ENCODE measurements around the gene FBN2. TPM values are rescaled to one million over a fixed set of nuclear protein-coding genes. Genes with fewer than 3 reads are reported as not detected.

Gene FBN2
- total RNA-seq, 6 experiments from 2014 or later = 0.06 to 0.98 (median 0.45) TPM

DNA sequence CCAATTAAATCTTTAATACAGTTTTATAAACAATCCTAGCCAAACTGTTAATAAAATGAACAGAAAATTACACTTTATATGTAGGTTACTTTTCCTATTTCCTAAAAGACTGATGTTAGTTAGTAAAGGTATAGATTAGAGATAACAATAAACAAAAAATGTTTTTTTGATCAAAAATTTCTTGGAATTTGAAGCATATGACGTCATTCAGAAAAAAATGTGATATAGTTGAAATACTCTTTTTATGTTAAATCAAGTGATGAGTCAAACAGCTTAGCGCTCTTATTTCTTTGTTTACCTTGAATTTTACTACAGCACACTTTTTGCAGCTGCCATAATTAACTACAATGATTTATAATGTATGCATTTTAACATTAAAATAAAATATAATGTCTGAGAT lies 258.7 kb downstream of the FBN2 start:
- no peak overlapping the region for H3K27ac ChIP-seq
- ATAC-seq = no peak
- H3K36me3 ChIP-seq = no peaks in the 10 kb centered on the region
- TF ChIP-seq, protein P1, sequence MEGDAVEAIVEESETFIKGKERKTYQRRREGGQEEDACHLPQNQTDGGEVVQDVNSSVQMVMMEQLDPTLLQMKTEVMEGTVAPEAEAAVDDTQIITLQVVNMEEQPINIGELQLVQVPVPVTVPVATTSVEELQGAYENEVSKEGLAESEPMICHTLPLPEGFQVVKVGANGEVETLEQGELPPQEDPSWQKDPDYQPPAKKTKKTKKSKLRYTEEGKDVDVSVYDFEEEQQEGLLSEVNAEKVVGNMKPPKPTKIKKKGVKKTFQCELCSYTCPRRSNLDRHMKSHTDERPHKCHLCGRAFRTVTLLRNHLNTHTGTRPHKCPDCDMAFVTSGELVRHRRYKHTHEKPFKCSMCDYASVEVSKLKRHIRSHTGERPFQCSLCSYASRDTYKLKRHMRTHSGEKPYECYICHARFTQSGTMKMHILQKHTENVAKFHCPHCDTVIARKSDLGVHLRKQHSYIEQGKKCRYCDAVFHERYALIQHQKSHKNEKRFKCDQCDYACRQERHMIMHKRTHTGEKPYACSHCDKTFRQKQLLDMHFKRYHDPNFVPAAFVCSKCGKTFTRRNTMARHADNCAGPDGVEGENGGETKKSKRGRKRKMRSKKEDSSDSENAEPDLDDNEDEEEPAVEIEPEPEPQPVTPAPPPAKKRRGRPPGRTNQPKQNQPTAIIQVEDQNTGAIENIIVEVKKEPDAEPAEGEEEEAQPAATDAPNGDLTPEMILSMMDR (IDR thresholded peaks at IDR 0.05) = no peak
- TF ChIP-seq POLR2A (IDR thresholded peaks at IDR 0.05) = no peak
- intact Hi-C loops (cut with DNase I) = no loop called here
- H3K4me3 ChIP-seq = no peak overlapping the region
- 17% methylated on average over 2 of the region's 2 CpGs for WGBS (ENCODE audit: insufficient coverage, low coverage, low lambda C conversion rate, missing lambda C conversion rate)
- no peaks in the 10 kb centered on the region for H3K27me3 ChIP-seq
- H3K9me3 ChIP-seq = no peaks in the 10 kb centered on the region
- H3K4me1 ChIP-seq = no peaks in the 10 kb centered on the region
- no peak for DNase-seq

DNA sequence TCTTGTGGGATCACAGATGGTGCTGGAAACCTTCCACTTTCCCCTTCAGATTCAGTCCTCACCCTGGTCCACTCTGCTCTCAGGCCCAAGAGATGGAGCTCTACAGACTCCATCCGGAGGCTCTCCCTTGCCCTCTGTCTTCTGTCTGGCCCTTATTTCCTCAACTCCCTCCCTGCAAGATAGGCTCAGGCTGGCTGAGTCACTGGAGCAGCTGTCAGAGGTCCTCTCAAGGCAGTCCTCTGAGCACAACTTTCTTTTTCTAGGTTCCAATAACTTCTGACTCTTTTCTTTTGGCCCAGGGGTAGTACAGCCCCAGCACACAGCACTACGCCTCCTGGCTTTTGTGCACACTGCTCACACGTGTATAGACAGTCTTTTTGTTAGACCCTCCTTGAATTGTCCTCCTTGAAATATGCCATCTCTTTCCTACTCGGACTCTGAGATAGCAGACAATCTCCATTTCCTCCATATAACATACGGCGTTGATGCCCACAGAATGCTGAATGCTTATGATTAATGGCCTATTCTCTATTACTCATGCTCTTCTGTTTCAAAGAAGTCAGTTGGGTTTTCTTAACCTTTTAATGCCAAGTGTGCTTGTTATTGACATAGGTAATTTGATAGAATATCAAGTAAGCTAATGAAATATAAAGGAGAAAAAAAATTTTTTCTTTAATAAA lies 261.4 kb downstream of the FBN2 start:
- no peak for ATAC-seq
- H3K36me3 ChIP-seq = no peaks in the 10 kb centered on the region
- intact Hi-C loops (cut with DNase I) = no loop called here
- no peak overlapping the region for H3K27ac ChIP-seq
- no peak overlapping the region for H3K4me3 ChIP-seq
- TF ChIP-seq, protein P1 (IDR thresholded peaks at IDR 0.05) = no peak
- no peak for TF ChIP-seq POLR2A (IDR thresholded peaks at IDR 0.05)
- H3K9me3 ChIP-seq = no peaks in the 10 kb centered on the region
- DNase-seq = no peak
- WGBS (ENCODE audit: insufficient coverage, low coverage, low lambda C conversion rate, missing lambda C conversion rate) = 44% methylated on average over 6 of the region's 6 CpGs
- no peaks in the 10 kb centered on the region for H3K27me3 ChIP-seq
- H3K4me1 ChIP-seq = no peaks in the 10 kb centered on the region

DNA sequence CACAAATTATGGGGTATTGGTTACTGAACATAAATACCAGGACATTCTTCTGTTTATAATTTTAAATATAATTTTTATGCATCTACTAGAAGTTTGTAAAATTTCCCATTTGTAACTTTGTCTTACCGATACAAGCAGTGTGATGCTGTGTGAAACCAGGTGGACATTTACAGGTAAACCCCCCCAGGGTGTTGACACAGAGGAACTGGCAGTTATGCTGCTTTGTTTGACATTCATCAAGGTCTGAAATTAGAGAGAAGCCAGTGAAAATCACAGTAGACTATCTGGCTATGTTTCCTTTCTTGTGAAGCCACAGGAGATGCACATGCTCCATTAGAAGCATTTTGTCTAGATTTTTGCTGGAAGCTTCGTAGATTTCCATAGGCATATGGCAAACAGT lies 263.6 kb downstream of the FBN2 start:
- Histone ChIP-seq H3K27ac (no peak overlapping the region), H3K9me3 (no peaks in the 10 kb centered on the region), H3K4me3 (no peak overlapping the region), H3K27me3 (no peaks in the 10 kb centered on the region), H3K4me1 (no peaks in the 10 kb centered on the region), H3K36me3 (no peaks in the 10 kb centered on the region)
- intact Hi-C loops (cut with DNase I) = no loop called here
- no peak for DNase-seq
- no peak for ATAC-seq
- 35% methylated on average over 2 of the region's 2 CpGs for WGBS (ENCODE audit: insufficient coverage, low coverage, low lambda C conversion rate, missing lambda C conversion rate)
- TF ChIP-seq, protein P1 (IDR thresholded peaks at IDR 0.05) = no peak
- no peak for TF ChIP-seq POLR2A (IDR thresholded peaks at IDR 0.05)

DNA sequence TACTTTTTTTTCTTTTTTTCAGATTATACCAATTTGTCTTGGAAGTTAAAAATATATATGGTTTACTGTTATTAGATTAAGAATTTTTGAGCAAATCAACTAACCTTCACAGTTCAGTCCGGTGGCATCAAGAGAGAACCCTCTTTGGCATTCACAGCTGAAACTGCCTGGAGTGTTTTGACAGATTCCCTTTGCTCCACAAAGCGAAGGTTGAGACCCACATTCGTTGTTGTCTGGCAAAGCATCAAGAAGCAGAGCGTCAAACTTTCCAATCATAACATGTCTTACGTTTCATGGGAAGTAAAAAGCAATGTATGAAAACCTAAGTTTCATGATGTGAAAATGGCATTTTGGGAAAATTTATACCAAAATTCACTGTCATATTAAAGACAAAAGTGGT lies 264.3 kb downstream of the FBN2 start:
- no peaks in the 10 kb centered on the region for H3K4me1 ChIP-seq
- 78% methylated on average over 4 of the region's 5 CpGs for WGBS (ENCODE audit: insufficient coverage, low coverage, low lambda C conversion rate, missing lambda C conversion rate)
- TF ChIP-seq, protein P1 (IDR thresholded peaks at IDR 0.05) = no peak
- no peak for TF ChIP-seq POLR2A (IDR thresholded peaks at IDR 0.05)
- intact Hi-C loops (cut with DNase I) = no loop called here
- H3K36me3 ChIP-seq = no peaks in the 10 kb centered on the region
- H3K4me3 ChIP-seq = no peak overlapping the region
- H3K27me3 ChIP-seq = no peaks in the 10 kb centered on the region
- H3K27ac ChIP-seq = no peak overlapping the region
- ATAC-seq = no peak
- H3K9me3 ChIP-seq = no peaks in the 10 kb centered on the region
- no peak for DNase-seq
